HG03095 (cell line): Measurements from ENCODE around the gene TTC39B.

Experiments used
- ATAC-seq: cut with Tn5 transposase; IDR thresholded peaks from one replicate; pipeline ENCODE4 v1.9.1; 2021; ENCODE audit warnings: moderate library complexity; ENCODE audit not compliant: unreplicated experiment

Gene TTC39B

GRCh38 chr9:15137658-15138356 is 169.2 kb downstream of the TTC39B start:
- no peak for ATAC-seq

GRCh38 chr9:15137089-15137488 is 169.9 kb downstream of the TTC39B start:
- ATAC-seq: no peak

- no peak for ATAC-seq
Measured at GRCh38 chr9:15136646-15137045, 170.4 kb downstream of the TTC39B start.

- peak; percentile 87 for ATAC-seq
Measured at GRCh38 chr9:15135164-15135792, 171.7 kb downstream of the TTC39B start.

- ATAC-seq: no peak
Measured at GRCh38 chr9:15133488-15133887, 173.5 kb downstream of the TTC39B start.

- ATAC-seq: no peak
Measured at GRCh38 chr9:15132091-15132490, 174.9 kb downstream of the TTC39B start.

- ATAC-seq: no peak
Measured at GRCh38 chr9:15131094-15131493, 175.9 kb downstream of the TTC39B start.

- no peak for ATAC-seq
Measured at GRCh38 chr9:15127831-15128230, 179.2 kb downstream of the TTC39B start.

- ATAC-seq: no peak
Measured at GRCh38 chr9:15121630-15122029, 185.4 kb downstream of the TTC39B start.

- ATAC-seq: no peak
Measured at GRCh38 chr9:15116130-15116580, 190.9 kb downstream of the TTC39B start.

- ATAC-seq: no peak
Measured at GRCh38 chr9:15115702-15116101, 191.3 kb downstream of the TTC39B start.

GRCh38 chr9:15115041-15115440 is 192.0 kb downstream of the TTC39B start:
- no peak for ATAC-seq
